ENCODE measurements around the gene GLI1.
"Not testable (repeated sequence)": the region's sequence is repeated elsewhere in the genome, so short reads cannot be mapped to it uniquely, and the experiment has no call there.

The GLI1 gene

GRCh38 chr12:57476993-57477709 lies 17.6 kb downstream of the GLI1 start:
- no peak for DNase-seq

DNA sequence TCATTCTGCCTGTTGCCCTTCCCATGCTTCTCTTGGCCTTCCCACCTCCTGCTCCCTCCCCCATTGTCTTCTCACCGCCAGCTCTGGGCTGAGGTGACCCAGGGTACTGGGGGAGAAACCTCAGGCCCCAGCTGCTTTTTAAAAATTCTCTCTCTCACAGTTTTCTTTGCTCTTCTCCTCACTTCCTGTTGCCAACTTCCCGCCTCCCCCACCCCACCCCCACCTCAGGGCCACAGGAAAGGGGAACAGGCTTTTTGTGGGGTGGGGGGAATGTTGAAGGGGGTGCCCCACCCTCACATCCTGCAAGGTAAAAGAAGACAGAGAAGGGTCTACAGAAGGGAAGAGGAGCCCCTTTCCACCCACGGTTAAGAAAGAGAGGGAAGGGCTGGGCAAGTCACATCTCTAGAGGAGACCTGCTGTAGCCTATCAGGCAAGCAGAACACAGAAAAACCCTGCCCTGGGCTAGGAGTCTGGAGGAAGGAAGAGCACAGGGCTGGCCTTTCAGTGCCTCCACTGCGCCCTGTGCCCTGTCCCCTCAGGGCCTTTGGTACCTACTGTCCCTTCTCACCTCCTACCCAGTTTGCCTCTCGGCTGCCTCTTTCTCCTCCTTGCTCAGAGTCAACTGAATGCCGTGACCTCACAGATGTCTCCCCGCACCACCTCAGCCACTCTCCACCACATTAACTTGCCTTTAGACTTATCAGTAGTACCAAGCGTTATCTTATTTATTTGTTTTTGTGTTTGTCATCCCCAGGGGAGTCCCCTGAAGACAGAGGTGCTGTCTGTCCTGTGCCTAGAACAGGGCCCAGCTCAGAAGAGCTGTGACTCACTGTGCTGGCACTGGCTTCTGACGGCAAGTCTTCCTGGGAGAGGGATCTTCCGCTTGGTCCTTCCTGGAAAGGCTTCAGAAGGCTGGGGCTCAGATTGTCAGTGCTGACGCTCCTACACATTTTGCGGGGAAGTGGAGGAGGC lies 18.4 kb downstream of the GLI1 start:
- no peak for DNase-seq

DNA sequence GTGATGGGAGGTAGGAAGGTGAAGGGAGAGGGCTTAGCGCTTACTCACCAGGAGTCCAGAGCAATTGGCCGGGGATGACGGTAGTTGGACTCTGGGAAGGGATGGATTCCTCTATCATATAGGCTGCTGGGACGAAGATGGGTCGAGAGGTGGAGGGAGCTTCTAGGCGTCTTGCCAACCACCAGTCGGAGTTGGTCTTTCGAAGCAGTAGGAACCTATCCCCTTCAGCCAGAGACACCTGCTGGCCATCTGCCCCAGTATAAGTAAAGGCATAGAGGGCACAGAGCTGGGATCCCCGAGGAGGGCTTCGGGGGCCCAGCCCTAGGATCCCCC lies 19.4 kb downstream of the GLI1 start:
- DNase-seq: no peak

DNA sequence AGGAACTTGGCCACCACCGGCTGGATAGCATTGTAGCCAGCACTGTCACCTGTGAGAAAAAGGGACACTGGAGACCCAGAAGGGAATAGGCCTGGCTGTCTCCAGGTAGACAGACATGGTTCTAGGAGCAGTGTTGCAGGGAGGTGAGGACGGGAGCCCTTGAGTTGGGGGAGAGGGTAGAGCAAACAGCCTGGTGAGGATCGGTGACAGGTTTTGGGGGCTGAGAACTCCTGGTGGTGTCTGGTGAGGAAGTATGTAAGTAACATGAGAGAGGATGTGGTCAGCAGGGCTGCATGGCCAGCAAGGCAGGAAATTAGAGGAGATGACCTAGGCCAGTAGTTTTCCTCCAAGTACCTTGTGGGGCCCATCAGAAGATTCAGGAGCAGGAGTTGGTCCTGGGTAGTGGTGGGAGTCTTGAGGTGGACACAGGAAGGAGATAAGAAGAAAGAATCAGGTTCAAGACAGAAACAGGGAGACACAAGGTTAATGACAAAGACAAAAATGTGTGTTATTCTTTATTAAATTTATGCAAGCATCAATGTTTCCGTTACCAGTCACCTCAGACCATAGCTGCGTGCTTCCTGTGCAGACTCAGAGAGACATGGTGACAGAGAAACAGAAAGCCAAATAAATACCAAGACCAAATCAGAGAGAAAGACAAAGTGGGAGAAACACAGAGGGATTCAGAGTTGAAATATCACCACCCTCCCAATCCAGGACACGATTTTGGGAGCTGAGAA lies 20.0 kb downstream of the GLI1 start, which contains the start of gene ARHGAP9:
TSS of gene ARHGAP9 (minus strand) at position 491 of the 740 bp plus-strand sequence. CDS start at position 31, 460 bp downstream.
- DNase-seq: no peak

DNA sequence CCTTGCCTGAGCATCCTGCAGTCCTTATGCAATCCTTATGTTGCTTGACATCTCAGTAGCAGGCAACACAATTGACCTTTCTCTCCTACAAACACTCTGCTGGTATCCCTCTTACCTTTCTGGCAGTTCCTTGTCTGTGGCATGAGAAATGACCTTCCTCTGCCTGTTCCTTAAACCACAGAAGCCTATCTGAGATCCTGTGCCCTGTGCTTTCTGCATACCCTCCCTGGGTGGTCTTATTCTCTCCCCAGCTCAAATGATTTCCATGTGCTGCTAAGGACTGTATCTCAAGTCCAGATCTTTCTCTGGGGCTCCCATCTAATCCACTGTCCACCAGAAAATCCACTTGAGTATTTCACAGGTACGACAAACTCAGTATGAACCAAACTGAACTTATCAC lies 22.1 kb downstream of the GLI1 start:
- no peak for DNase-seq

- DNase-seq: no peak
Observed at GRCh38 chr12:57483466-57483865, 23.9 kb downstream of the GLI1 start.

GRCh38 chr12:57485695-57486094 lies 26.1 kb downstream of the GLI1 start:
- no peak for DNase-seq

DNA sequence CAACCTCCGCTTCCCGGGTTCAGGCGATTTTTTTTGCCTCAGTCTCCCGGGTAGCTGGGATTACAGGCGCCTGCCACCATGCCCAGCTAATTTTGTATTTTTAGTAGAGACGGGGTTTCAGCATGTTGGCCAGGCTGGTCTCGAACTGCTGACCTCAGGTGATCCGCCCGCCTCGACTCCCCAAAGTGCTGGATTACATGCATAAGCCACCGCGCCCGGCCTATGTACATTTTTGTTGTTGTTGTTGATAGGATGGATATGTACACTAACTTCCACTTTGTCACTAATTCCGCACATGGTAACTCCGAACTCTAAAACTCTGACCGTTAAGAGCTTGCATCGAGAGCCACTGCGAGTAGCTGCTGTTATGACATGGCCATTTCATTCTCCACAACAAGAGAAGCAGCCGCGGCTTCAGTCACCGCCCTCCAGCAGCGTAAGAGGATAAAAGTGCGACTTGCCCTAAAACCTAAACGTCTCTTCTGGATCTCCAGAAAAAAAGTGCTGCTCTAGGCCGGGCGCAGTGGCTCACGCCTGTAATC lies 27.5 kb downstream of the GLI1 start:
- DNase-seq: no peak

DNA sequence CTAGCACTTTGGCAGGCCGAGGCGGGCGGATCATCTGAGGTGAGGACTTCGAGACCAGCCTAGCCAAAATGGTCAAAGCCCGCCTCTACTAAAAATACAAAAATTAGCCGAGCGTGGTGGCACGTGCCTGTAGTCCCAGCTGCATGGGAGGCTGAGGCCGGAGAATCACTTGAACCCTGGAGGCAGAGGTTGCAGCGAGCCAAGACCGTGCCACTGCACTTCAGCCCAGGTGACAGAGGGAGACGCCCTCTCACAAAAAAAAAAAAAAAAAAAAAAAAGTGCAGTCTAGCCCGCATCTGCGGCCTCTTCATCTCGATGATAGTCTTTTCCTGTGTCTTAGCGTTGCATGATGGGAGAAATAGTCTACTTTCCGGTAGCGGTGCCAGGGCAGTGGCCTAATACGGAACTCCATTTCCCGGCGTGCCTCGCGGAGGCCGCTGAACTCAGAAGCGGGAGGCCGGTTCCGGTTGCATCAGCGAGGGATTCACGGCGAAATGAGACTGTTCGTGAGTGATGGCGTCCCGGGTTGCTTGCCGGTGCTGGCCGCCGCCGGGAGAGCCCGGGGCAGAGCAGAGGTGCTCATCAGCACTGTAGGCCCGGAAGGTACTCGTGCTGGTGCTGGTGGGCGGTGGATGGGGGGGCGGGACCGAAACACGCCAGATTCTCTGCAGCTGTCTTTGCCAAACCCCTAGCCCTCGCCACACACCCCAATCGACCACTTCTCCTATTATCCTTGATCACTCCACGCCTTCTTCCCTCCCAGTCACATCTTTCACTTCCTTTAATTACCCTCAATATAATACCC lies 28.2 kb downstream of the GLI1 start, which contains the start of gene MARS1:
TSS of gene MARS1 (plus strand) at position 472 of the 805 bp plus-strand sequence. CDS start at position 495, 23 bp downstream.
- DNase-seq: peak; percentile 92

DNA sequence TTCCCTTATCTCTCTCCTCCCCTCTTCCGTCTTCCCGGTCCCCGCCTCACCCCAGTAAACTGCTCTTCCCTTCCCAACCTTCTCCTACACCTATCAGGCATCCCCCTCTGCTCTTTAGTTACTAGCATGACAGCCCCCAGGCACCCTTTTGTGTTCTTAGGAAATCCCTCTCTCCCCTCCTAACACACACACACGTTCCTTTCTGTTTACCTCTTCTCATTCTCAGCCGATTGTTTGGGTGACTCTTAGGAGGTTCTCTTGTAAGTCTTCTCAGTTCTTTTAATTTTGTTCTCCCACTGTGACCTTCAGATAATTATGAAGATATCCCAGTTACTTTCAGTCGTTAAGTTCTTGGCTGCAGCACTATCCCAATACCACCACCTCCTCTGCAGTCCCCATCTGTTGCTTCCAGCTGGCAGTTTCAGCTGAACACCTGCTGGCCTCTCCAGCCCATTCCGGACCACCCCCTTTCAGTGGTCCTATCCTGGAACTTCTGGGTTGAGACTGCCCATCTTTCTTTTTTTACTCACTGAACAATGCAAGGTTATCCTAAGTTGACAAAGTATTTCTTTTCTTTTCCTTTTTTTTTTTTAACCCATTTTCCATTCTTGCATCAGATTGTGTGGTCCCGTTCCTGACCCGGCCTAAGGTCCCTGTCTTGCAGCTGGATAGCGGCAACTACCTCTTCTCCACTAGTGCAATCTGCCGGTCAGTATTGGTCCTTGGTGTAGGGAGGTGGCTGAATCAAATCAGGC lies 29.0 kb downstream of the GLI1 start:
- DNase-seq: no peak

DNA sequence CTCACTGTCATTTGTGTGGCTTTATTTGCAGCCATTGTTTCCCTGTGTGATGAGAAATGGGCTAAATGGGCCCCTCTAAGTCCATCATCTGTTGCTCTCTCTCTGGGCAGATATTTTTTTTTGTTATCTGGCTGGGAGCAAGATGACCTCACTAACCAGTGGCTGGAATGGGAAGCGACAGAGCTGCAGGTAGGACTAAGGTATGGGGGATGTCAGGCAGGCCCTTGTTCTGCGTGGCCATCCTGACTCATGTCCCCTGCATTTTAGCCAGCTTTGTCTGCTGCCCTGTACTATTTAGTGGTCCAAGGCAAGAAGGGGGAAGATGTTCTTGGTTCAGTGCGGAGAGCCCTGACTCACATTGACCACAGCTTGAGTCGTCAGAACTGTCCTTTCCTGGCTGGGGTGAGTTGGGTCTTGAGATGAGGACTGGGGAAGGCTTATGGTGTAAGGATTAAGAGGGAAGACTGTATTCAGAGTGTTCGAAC lies 29.6 kb downstream of the GLI1 start:
- no peak for DNase-seq

DNA sequence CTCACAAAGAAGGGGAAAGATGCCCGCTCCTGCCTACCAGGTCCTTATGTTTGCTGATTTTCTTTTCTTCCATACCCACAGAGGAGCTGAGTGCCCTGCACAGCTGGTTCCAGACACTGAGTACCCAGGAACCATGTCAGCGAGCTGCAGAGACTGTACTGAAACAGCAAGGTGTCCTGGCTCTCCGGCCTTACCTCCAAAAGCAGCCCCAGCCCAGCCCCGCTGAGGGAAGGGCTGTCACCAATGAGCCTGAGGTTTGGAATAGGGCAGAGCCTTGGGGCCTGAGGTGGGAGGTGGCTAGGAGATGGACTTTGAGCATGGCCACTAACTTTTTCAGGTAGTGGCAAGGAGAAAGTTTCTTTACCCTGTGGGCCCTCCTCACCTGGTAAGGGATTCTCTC lies 30.5 kb downstream of the GLI1 start:
- no peak for DNase-seq

DNA sequence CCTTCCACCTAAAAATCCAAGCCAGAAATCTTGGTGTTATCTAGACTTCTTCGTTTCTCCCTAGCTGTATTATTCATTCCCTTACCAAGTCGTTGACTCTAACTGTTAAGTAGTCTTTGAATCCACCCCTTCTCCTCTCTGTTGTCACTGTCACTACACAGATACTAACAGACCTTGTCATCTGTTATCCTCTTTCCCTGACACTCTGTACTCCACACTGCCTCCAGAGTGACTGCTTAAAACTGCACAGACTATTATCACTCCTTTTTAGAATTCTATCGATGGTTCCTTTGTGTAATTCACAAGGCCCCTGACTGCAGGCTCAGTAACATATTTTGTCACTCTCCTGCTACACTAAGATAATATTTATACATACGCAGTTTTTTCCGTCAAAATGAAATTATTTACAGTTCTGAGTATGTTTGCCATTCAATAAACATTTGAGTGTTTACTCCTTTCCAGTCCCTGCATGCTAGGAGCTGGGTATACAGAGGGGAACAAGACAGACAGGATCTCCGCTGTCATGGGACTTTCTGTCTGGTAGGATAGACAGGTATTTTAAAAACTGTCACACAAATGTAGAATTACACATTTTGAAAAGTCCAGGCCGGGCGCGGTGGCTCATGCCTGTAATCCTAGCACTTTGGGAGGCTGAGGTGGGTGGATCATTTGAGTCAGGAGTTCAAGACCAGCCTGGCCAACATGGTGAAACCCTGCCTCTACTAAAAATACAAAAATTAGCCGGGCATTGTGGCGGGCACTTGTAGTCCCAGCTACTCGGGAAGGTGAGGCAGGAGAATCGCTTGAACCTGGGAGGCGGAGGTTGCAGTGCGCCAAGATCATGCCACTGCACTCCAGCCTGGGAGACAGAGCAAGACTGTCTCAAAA lies 32.1 kb downstream of the GLI1 start:
- no peak for DNase-seq

DNA sequence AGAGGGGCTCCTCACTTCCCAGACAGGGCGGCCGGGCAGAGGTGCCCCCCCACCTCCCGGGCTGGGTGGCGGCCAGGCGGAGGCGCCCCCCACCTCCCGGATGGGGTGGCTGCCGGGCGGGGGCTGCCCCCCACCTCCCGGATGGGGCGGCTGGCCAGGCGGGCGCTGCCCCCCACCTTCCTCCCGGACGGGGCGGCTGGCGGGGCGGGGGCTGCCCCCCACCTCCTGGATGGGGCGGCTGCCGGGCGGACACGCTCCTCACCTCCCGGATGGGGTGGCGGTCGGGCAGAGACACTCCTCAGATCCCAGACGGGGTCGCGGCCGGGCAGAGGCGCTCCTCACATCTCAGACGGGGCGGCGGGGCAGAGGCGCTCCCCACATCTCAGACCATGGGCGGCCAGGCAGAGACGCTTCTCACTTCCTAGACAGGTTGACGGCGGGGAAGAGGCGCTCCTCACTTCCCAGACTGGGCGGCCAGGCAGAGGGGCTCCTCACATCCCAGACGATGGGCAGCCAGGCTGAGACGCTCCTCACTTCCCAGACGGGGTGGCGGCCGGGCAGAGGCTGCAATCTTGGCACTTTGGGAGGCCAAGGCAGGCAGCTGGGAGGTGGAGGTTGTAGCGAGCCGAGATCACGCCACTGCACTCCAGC lies 35.6 kb downstream of the GLI1 start:
- DNase-seq: not testable (repeated sequence)

- no peak for DNase-seq
Observed at GRCh38 chr12:57496822-57497221, 37.2 kb downstream of the GLI1 start.

DNA sequence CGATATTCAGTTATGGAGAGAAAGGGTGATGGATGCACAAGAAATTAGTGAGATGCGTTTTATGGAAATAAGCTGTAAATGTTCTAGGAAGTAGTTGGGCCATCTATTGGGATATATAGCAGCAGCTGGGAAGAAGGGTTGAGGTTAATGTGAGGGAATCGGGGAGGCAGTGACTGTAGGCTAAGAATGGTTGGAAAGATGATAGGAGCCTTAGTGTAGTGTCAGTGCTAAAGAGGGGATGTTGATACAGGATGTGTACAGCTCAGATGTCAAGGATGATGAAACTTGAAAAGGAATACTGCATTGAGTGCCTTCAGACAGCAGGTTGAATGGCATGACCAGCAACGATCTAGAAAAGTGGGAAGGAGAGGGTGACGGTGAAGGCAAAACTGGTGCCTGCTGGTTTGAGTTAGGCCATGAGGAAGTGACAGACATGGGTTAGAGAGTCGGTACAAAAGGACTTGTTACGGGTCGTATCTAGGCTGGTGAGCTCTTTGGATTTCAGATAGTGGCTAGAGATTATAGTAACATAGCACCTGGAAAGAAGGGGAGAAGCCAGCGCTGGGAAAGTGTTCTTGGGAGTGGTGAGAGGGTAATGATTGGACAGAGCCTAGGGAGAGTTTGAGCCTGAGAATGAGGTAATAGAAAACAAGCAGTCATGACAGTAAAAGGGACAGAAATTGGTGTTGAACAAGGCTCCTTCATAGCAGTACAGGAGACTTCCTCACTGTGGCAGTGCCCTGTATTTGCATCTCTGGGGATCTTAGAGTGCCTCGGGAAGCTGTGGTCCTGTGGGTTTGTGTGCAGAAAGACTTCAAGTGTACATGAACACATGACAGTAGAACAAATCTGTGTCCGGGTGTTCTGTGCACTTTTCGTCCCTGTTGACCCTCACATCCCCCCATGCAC lies 37.9 kb downstream of the GLI1 start:
- DNase-seq: no peak

DNA sequence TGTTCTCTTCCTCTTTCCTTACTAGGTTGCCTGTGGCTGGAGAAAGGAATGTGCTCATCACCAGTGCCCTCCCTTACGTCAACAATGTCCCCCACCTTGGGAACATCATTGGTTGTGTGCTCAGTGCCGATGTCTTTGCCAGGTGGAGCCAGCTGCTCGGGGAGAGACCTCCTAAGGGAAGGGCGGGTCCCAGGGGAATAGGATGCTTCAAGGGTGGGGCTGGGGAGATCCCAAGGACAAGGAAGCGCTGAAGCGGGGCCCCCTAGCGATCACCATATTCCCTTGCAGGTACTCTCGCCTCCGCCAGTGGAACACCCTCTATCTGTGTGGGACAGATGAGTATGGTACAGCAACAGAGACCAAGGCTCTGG lies 38.5 kb downstream of the GLI1 start:
- no peak for DNase-seq

DNA sequence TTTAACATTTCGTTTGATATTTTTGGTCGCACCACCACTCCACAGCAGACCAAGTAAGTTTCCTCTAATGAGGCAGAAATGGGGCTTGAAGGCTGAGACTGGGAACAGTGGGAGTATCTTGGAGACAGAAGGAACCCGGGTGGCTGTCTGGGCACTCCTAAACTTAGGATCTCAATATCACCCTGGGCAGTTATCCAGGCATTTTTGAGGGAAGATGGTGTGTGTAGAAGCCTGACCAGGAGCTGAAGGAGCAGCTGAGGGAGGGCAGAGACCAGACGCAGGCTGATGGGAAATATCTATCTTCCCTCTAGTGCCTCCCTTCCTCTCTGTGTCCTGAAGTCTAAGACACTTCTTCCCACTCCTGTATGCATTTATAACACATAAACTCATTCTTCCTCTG lies 39.0 kb downstream of the GLI1 start:
- no peak for DNase-seq

Data from NCI-H2081 treated with DMSO at 0.1 percent for 48 hours (cell line).